Uterus (tissue), 4 donors: ENCODE measurements around the gene ZNF536. TPM values are rescaled to one million over a fixed set of nuclear protein-coding genes. Genes with fewer than 3 reads are reported as not detected.
"Not testable (repeated sequence)": the region's sequence is repeated elsewhere in the genome, so short reads cannot be mapped to it uniquely, and the experiment has no call there.

Experiments
- DNase-seq, 2 donors: peaks; one replicate each; pipeline ENCODE4 v3.0.0-alpha.2; 2019 to 2020
- H3K27ac ChIP-seq, 2 donors: fragments of 200-600 bp; sonication (generic); 1 replicate in 1 of 2; 2 replicates in 1 of 2; pipeline ENCODE4 v1.5.1; 2016 to 2018
- H3K27me3 ChIP-seq, 2 donors: fragments of 200-600 bp; sonication (generic); one replicate each; pipeline ENCODE4 v1.5.1; 2018 to 2019; ENCODE audit warnings: control low read depth in 1 of 2
- H3K36me3 ChIP-seq, 2 donors: fragments of 200-600 bp; sonication (generic); one replicate each; pipeline ENCODE4 v1.5.1; 2019; ENCODE audit warnings: control low read depth in 1 of 2
- H3K4me1 ChIP-seq, 2 donors: fragments of 200-600 bp; sonication (generic); one replicate each; pipeline ENCODE4 v1.5.1; 2018 to 2019; ENCODE audit warnings: control low read depth in 1 of 2
- H3K4me3 ChIP-seq, 2 donors: fragments of 200-600 bp; sonication (generic); 1 replicate in 1 of 2; 2 replicates in 1 of 2; pipeline ENCODE4 v1.5.1; 2018 to 2019; ENCODE audit warnings: mild to moderate bottlenecking in 1 of 2
- H3K9me3 ChIP-seq, 2 donors: fragments of 200-600 bp; sonication (generic); one replicate each; pipeline ENCODE4 v1.5.1; 2019; ENCODE audit warnings: control low read depth in 1 of 2
- CTCF ChIP-seq, 4 experiments: fragments of 200-600 bp in 2 of 4; fragments of 450-650 bp in 2 of 4; sonication (generic) in 2 of 4; IDR thresholded peaks; one replicate each; pipeline ENCODE4 v1.5.1; 2016 to 2019; ENCODE audit warnings: antibody characterized with exemption in 4 of 4, mild to moderate bottlenecking in 2 of 4, moderate library complexity in 1 of 4
- POLR2A ChIP-seq, 2 donors: fragments of 450-650 bp; IDR thresholded peaks; one replicate each; pipeline ENCODE4 v1.6.1; 2016; ENCODE audit warnings: antibody characterized with exemption in 2 of 2, mild to moderate bottlenecking in 1 of 2, moderate library complexity in 1 of 2
- intact Hi-C: fragments of 100-400 bp; cut with DNase I; formaldehyde crosslinking; loops from one replicate; pipeline ENCODE4 v1.15.1; 2023; ENCODE audit warnings: low total_unique reads
- total RNA-seq, 4 donors: library from RNA; depleted of rRNA in 3 of 4; stranded (reverse); fragments of >200 nt in 3 of 4; gene quantifications; one replicate each; pipeline versions ENCODE4 v1.1.0 to v1.2.4, GENCODE V29; 2014 to 2023
- donor health status: DM: yes; HTN: yes; CAD: no.

Gene ZNF536
- total RNA-seq, 4 donors from 2014 or later = 0.67 to 3.3 (median 2.8) TPM; not detected in 1

GRCh38 chr19:30341611-30342201 lies 30.5 kb upstream of the ZNF536 start:
- H3K4me3 ChIP-seq = no peak overlapping the region
- H3K4me1 ChIP-seq = no peaks in the 10 kb centered on the region
- H3K36me3 ChIP-seq = no peaks in the 10 kb centered on the region
- no peaks in the 10 kb centered on the region for H3K27me3 ChIP-seq
- H3K9me3 ChIP-seq = no peaks in the 10 kb centered on the region
- no peak overlapping the region for H3K27ac ChIP-seq
- TF ChIP-seq CTCF (IDR thresholded peaks at IDR 0.05) = no peak
- TF ChIP-seq POLR2A (IDR thresholded peaks at IDR 0.05) = no peak
- DNase-seq = no peak
- intact Hi-C loops = no loop called here

GRCh38 chr19:30342901-30343300 lies 29.3 kb upstream of the ZNF536 start:
- no peaks in the 10 kb centered on the region for H3K27me3 ChIP-seq
- H3K4me3 ChIP-seq = no peak overlapping the region
- intact Hi-C loops = no loop called here
- TF ChIP-seq POLR2A (IDR thresholded peaks at IDR 0.05) = no peak
- TF ChIP-seq CTCF (IDR thresholded peaks at IDR 0.05) = no peak
- H3K9me3 ChIP-seq = no peaks in the 10 kb centered on the region
- H3K4me1 ChIP-seq = no peaks in the 10 kb centered on the region
- no peaks in the 10 kb centered on the region for H3K36me3 ChIP-seq
- DNase-seq = no peak
- no peak overlapping the region for H3K27ac ChIP-seq

- Histone ChIP-seq H3K27ac (no peak overlapping the region), H3K4me3 (no peak overlapping the region), H3K36me3 (no peaks in the 10 kb centered on the region), H3K27me3 (no peaks in the 10 kb centered on the region), H3K9me3 (no peaks in the 10 kb centered on the region), H3K4me1 (no peaks in the 10 kb centered on the region)
- no peak for TF ChIP-seq CTCF (IDR thresholded peaks at IDR 0.05)
- no peak for TF ChIP-seq POLR2A (IDR thresholded peaks at IDR 0.05)
- no peak for DNase-seq
- intact Hi-C loops = no loop called here
Measured at GRCh38 chr19:30344446-30345425, 27.4 kb upstream of the ZNF536 start.

- H3K4me3 ChIP-seq = no peak overlapping the region
- no peak overlapping the region for H3K27ac ChIP-seq
- intact Hi-C loops = no loop called here
- H3K27me3 ChIP-seq = no peaks in the 10 kb centered on the region
- DNase-seq = no peak
- no peaks in the 10 kb centered on the region for H3K9me3 ChIP-seq
- H3K4me1 ChIP-seq = no peaks in the 10 kb centered on the region
- no peaks in the 10 kb centered on the region for H3K36me3 ChIP-seq
- TF ChIP-seq CTCF (IDR thresholded peaks at IDR 0.05) = no peak
- TF ChIP-seq POLR2A (IDR thresholded peaks at IDR 0.05) = no peak
Measured at GRCh38 chr19:30345686-30346085, 26.5 kb upstream of the ZNF536 start.

- H3K4me3 ChIP-seq, H3K4me1 ChIP-seq, DNase-seq, H3K36me3 ChIP-seq, H3K9me3 ChIP-seq, H3K27me3 ChIP-seq, H3K27ac ChIP-seq, intact Hi-C loops: not testable (repeated sequence)
Measured at GRCh38 chr19:30346468-30346867, 25.7 kb upstream of the ZNF536 start.
